Measurements from ENCODE around the gene ESPN.
"Not testable (repeated sequence)": the region's sequence is repeated elsewhere in the genome, so short reads cannot be mapped to it uniquely, and the experiment has no call there.

ESPN gene

DNA sequence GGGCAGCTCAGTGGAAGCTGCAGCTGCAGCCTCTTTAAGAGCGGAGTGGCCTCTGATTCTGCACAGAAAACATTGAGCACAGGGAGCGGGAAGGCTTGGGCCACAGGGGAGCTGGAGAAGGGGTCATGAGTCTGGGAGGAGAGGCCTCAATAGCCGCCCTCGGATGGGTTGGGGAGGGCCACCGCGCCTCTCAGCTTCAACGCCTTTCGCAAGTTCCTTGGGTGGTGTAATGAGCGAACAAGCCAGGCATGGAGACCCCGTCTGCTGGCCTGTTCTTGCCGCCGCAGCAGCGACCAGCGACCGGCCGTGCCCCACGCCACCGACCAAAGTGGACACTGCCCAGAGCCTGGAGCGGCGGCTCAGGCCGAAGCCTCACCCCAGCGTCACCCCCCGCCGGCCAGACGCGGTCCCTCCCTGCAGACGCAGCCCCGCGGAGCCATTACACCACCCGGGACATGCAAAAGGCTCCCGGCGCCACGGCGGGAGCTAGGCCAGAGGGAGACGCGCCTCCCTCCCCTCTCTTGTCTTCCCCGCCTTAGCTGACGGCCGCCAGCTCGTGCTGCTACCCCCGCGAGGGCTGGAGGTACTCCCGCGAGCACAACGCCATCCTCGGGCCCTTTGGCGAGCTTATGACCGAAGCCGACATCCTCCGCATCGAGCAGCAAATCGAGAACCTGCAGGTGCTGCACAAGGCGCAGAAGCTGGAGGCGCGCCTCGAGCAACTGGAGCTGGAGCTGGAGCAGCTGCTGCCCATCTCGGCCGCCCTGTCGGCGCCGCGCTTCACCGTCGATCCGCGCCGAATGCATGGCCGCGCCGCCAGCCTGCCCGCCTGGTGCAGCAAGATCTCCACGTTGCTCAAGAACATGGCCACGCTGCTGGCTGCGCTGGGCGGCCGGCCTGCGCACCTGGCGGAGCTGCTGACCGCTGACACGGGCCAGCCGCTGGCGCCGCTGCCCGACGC is 29.6 kb downstream of the ESPN start:
- not testable (repeated sequence) for H3K27ac ChIP-seq (ENCODE audit: low read length); H3K36me3 ChIP-seq (ENCODE audit: control insufficient read depth in 1 of 2, insufficient read depth in 2 of 2, low read length in 2 of 2); H3K4me3 ChIP-seq (ENCODE audit: low read depth in 1 of 2, low read length in 2 of 2); H3K9me3 ChIP-seq (ENCODE audit: control insufficient read depth in 1 of 2, low read length in 2 of 2)
- Histone ChIP-seq H3K4me1 (ENCODE audit: control insufficient read depth in 1 of 2, insufficient read depth in 2 of 2, low read length in 2 of 2) (peaks cover 0 to 12% of the 10 kb centered on the region in 2 donors), H3K27me3 (ENCODE audit: low read depth, low read length) (peaks cover 16% of the 10 kb centered on the region)

GRCh38 chr1:6454856-6455751 is 30.5 kb downstream of the ESPN start:
- peaks cover 6% of the 10 kb centered on the region for H3K27me3 ChIP-seq (ENCODE audit: low read depth, low read length)
- no peak overlapping the region for H3K27ac ChIP-seq (ENCODE audit: low read length)
- no peaks in the 10 kb centered on the region for H3K36me3 ChIP-seq (ENCODE audit: control insufficient read depth in 1 of 2, insufficient read depth in 2 of 2, low read length in 2 of 2)
- H3K9me3 ChIP-seq (ENCODE audit: control insufficient read depth in 1 of 2, low read length in 2 of 2): no peaks in the 10 kb centered on the region
- no peak overlapping the region for H3K4me3 ChIP-seq (ENCODE audit: low read depth in 1 of 2, low read length in 2 of 2)
- peaks cover 0 to 14% of the 10 kb centered on the region in 2 donors for H3K4me1 ChIP-seq (ENCODE audit: control insufficient read depth in 1 of 2, insufficient read depth in 2 of 2, low read length in 2 of 2)

DNA sequence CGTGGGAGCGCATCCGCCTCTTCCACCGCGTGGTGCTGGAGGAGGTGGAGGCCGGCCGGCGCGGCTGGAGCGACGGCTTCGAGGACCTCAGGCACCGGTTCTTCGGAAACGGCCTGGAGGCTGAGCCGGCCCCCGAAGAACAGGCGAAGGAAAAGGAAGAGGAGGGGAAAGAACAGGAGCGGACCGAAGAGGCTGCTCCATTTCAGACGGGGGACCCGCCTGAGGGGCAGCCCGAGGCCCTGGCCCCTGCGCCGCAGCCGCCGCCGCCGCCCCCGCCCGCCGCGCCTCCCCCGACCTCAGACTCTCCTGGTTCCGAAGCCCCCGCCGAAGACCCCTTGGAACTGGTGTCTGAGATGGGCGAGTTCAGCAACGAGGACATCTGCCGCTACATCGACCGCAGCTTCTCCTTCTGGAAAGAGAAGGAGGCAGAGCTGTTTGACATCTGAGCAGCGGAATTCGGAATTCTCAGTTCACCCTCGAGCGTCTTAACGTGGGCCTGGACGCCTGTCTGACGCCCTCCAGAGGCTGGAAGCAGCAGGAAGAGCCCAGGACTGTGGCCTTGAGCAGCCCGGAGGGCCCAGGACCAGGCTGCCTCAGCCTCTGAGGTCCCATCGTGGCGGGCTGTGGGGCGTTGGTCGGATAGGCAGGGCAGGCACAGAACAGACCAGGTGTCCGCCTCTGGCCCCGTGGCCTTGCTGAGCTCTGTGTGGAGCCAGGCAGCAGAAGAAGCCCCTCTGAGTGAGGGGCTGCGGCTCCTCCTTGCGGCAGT is 31.4 kb downstream of the ESPN start:
- not testable (repeated sequence) for H3K4me3 ChIP-seq (ENCODE audit: low read depth in 1 of 2, low read length in 2 of 2); H3K9me3 ChIP-seq (ENCODE audit: control insufficient read depth in 1 of 2, low read length in 2 of 2); H3K36me3 ChIP-seq (ENCODE audit: control insufficient read depth in 1 of 2, insufficient read depth in 2 of 2, low read length in 2 of 2); H3K27ac ChIP-seq (ENCODE audit: low read length); H3K27me3 ChIP-seq (ENCODE audit: low read depth, low read length)
- peaks cover 0 to 22% of the 10 kb centered on the region in 2 donors for H3K4me1 ChIP-seq (ENCODE audit: control insufficient read depth in 1 of 2, insufficient read depth in 2 of 2, low read length in 2 of 2)

GRCh38 chr1:6456800-6457466 is 32.4 kb downstream of the ESPN start:
- H3K27me3 ChIP-seq (ENCODE audit: low read depth, low read length): no peaks in the 10 kb centered on the region
- H3K9me3 ChIP-seq (ENCODE audit: control insufficient read depth in 1 of 2, low read length in 2 of 2): no peaks in the 10 kb centered on the region
- no peak overlapping the region for H3K4me3 ChIP-seq (ENCODE audit: low read depth in 1 of 2, low read length in 2 of 2)
- H3K36me3 ChIP-seq (ENCODE audit: control insufficient read depth in 1 of 2, insufficient read depth in 2 of 2, low read length in 2 of 2): no peaks in the 10 kb centered on the region
- H3K4me1 ChIP-seq (ENCODE audit: control insufficient read depth in 1 of 2, insufficient read depth in 2 of 2, low read length in 2 of 2): peaks cover 0 to 29% of the 10 kb centered on the region in 2 donors
- H3K27ac ChIP-seq (ENCODE audit: low read length): no peak overlapping the region

DNA sequence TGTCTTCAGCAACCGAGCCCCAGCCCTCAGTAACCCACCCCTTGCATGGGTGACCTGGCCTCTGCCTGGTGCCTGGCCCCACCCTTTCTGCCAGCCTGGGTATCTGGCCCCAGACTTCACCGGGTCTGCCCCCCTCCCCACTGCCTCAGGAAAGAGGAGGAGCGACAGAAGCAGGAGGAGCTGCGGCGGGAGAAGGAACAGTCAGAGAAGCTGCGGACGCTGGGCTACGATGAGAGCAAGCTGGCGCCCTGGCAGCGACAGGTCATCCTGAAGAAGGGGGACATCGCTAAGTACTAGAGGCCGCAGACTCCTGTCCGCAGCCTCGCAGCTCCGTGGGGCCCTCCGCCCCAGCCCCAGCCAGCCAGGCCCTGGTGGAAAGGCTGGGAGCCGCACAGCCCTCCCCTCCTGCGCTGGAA is 35.3 kb downstream of the ESPN start:
- Histone ChIP-seq H3K27me3 (ENCODE audit: low read depth, low read length) (no peaks in the 10 kb centered on the region), H3K27ac (ENCODE audit: low read length) (no peak overlapping the region), H3K36me3 (ENCODE audit: control insufficient read depth in 1 of 2, insufficient read depth in 2 of 2, low read length in 2 of 2) (no peaks in the 10 kb centered on the region), H3K4me1 (ENCODE audit: control insufficient read depth in 1 of 2, insufficient read depth in 2 of 2, low read length in 2 of 2) (peaks cover 0 to 22% of the 10 kb centered on the region in 2 donors), H3K9me3 (ENCODE audit: control insufficient read depth in 1 of 2, low read length in 2 of 2) (no peaks in the 10 kb centered on the region), H3K4me3 (ENCODE audit: low read depth in 1 of 2, low read length in 2 of 2) (peak overlapping the region in 1 of 2 donors; percentile 45)

- H3K4me3 ChIP-seq (ENCODE audit: low read depth in 1 of 2, low read length in 2 of 2): peak overlapping the region in 1 of 2 donors; percentile 45
- no peaks in the 10 kb centered on the region for H3K36me3 ChIP-seq (ENCODE audit: control insufficient read depth in 1 of 2, insufficient read depth in 2 of 2, low read length in 2 of 2)
- no peaks in the 10 kb centered on the region for H3K9me3 ChIP-seq (ENCODE audit: control insufficient read depth in 1 of 2, low read length in 2 of 2)
- no peak overlapping the region for H3K27ac ChIP-seq (ENCODE audit: low read length)
- H3K27me3 ChIP-seq (ENCODE audit: low read depth, low read length): no peaks in the 10 kb centered on the region
- peaks cover 0 to 16% of the 10 kb centered on the region in 2 donors for H3K4me1 ChIP-seq (ENCODE audit: control insufficient read depth in 1 of 2, insufficient read depth in 2 of 2, low read length in 2 of 2)
These were observed 35.9 kb downstream of the ESPN start for GRCh38 chr1:6460301-6461050.

GRCh38 chr1:6461051-6461530 is 36.5 kb downstream of the ESPN start:
- Histone ChIP-seq H3K9me3 (ENCODE audit: control insufficient read depth in 1 of 2, low read length in 2 of 2) (no peaks in the 10 kb centered on the region), H3K4me1 (ENCODE audit: control insufficient read depth in 1 of 2, insufficient read depth in 2 of 2, low read length in 2 of 2) (peaks cover 0 to 16% of the 10 kb centered on the region in 2 donors), H3K27me3 (ENCODE audit: low read depth, low read length) (no peaks in the 10 kb centered on the region), H3K4me3 (ENCODE audit: low read depth in 1 of 2, low read length in 2 of 2) (peak overlapping the region in 1 of 2 donors; percentile 45), H3K27ac (ENCODE audit: low read length) (no peak overlapping the region), H3K36me3 (ENCODE audit: control insufficient read depth in 1 of 2, insufficient read depth in 2 of 2, low read length in 2 of 2) (no peaks in the 10 kb centered on the region)

- no peaks in the 10 kb centered on the region for H3K9me3 ChIP-seq (ENCODE audit: control insufficient read depth in 1 of 2, low read length in 2 of 2)
- H3K36me3 ChIP-seq (ENCODE audit: control insufficient read depth in 1 of 2, insufficient read depth in 2 of 2, low read length in 2 of 2): no peaks in the 10 kb centered on the region
- no peaks in the 10 kb centered on the region for H3K27me3 ChIP-seq (ENCODE audit: low read depth, low read length)
- no peak overlapping the region for H3K27ac ChIP-seq (ENCODE audit: low read length)
- H3K4me1 ChIP-seq (ENCODE audit: control insufficient read depth in 1 of 2, insufficient read depth in 2 of 2, low read length in 2 of 2): peaks cover 0 to 16% of the 10 kb centered on the region in 2 donors
- H3K4me3 ChIP-seq (ENCODE audit: low read depth in 1 of 2, low read length in 2 of 2): peak overlapping the region in 1 of 2 donors; percentile 45
These were observed 37.2 kb downstream of the ESPN start for GRCh38 chr1:6461538-6462411.

DNA sequence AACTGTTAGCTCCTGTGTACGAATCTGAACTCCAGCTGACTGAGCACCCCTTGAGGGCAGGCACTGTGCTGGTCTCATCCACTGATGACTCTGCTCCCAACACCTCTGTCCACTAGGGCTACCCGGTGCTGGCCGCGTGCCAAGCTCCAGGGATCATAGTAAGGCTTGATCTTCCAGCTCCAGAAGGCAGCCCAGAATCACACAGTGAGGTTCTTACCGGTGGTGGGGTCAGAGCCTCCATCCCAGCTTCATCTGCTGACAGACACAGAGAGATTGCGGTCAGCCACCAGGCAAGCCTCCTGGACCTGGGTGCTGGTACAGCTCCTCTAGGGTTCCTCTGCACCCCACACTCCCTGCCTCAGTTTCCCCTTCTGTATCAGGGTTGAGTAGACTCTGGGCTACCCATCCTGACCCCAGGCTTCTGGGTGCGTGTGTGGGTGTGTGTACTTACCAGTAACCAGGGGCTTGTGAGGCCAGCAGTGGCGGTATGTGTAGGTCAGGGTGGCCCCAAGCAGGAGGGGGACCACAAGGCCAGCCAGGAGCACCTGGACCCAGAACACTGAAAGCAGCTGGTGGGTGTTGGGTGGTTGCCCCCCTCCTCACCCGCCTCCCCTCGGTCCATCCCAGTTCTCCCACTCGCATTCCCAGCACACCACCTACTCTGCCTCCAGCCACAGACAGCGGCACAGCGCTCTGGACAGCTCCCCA is 38.0 kb downstream of the ESPN start:
- Histone ChIP-seq H3K27ac (ENCODE audit: low read length) (no peak overlapping the region), H3K4me3 (ENCODE audit: low read depth in 1 of 2, low read length in 2 of 2) (no peak overlapping the region), H3K4me1 (ENCODE audit: control insufficient read depth in 1 of 2, insufficient read depth in 2 of 2, low read length in 2 of 2) (peaks cover 0 to 16% of the 10 kb centered on the region in 2 donors), H3K27me3 (ENCODE audit: low read depth, low read length) (no peaks in the 10 kb centered on the region), H3K36me3 (ENCODE audit: control insufficient read depth in 1 of 2, insufficient read depth in 2 of 2, low read length in 2 of 2) (no peaks in the 10 kb centered on the region), H3K9me3 (ENCODE audit: control insufficient read depth in 1 of 2, low read length in 2 of 2) (no peaks in the 10 kb centered on the region)

Data from muscle layer of duodenum (tissue), 2 donors.